C4-2B (cell line): ENCODE results near the gene TRIM54.

Source experiments
- CTCF ChIP-seq: fragments of 450-650 bp; conservative IDR thresholded peaks from 2 replicates; pipeline ENCODE4 v1.5.1; 2017; ENCODE audit warnings: mild to moderate bottlenecking
- ZFX ChIP-seq: fragments of 450-650 bp; IDR thresholded peaks from 2 replicates; pipeline ENCODE4 v1.6.1; 2017

- TF ChIP-seq CTCF: peak; percentile 90
- no peak for TF ChIP-seq ZFX
Observed at GRCh38 chr2:27303093-27304025, 21.1 kb downstream of the TRIM54 start.
